Measurements from ENCODE around the gene TMEM9B.
"Not testable (repeated sequence)": the region's sequence is repeated elsewhere in the genome, so short reads cannot be mapped to it uniquely, and the experiment has no call there.

TMEM9B gene

GRCh38 chr11:8973121-8973520, 8.9 kb upstream of the TMEM9B start:
- no peak for DNase-seq (ENCODE audit: low read depth)

- no peak for DNase-seq (ENCODE audit: low read depth)
Measured at GRCh38 chr11:8971924-8972316, 7.7 kb upstream of the TMEM9B start.

GRCh38 chr11:8971196-8971923, 7.1 kb upstream of the TMEM9B start:
- no peak for DNase-seq (ENCODE audit: low read depth)

GRCh38 chr11:8967184-8967583, 2.9 kb upstream of the TMEM9B start:
- no peak for DNase-seq (ENCODE audit: low read depth)

- DNase-seq (ENCODE audit: low read depth), result peak; percentile 61
Measured at GRCh38 chr11:8963569-8964323, 496 bp downstream of the TMEM9B start.

GRCh38 chr11:8962841-8963240, 1.4 kb downstream of the TMEM9B start:
- no peak for DNase-seq (ENCODE audit: low read depth)

GRCh38 chr11:8961401-8961800, 2.8 kb downstream of the TMEM9B start:
- no peak for DNase-seq (ENCODE audit: low read depth)

- DNase-seq (ENCODE audit: low read depth), result no peak
Measured at GRCh38 chr11:8959546-8960166, 4.6 kb downstream of the TMEM9B start.

- DNase-seq (ENCODE audit: low read depth), result no peak
Measured at GRCh38 chr11:8956860-8957259, 7.4 kb downstream of the TMEM9B start.

- DNase-seq (ENCODE audit: low read depth), result no peak
Measured at GRCh38 chr11:8948886-8949285, 15.4 kb downstream of the TMEM9B start.

- DNase-seq (ENCODE audit: low read depth), result no peak
Measured at GRCh38 chr11:8947230-8947943, 16.9 kb downstream of the TMEM9B start.

- no peak for DNase-seq (ENCODE audit: low read depth)
Measured at GRCh38 chr11:8942518-8943066, 21.6 kb downstream of the TMEM9B start, which contains the start of gene ASCL3. ASCL3 (minus strand) TSS chr11:8943016; CDS start chr11:8938161, 4,855 bp downstream.

- DNase-seq (ENCODE audit: low read depth), result no peak
Measured at GRCh38 chr11:8941341-8942103, 22.7 kb downstream of the TMEM9B start.

GRCh38 chr11:8937659-8938058, 26.6 kb downstream of the TMEM9B start:
- DNase-seq (ENCODE audit: low read depth), result no peak

GRCh38 chr11:8937159-8937558, 27.1 kb downstream of the TMEM9B start:
- DNase-seq (ENCODE audit: low read depth), result no peak

GRCh38 chr11:8935789-8936188, 28.5 kb downstream of the TMEM9B start:
- not testable (repeated sequence) for DNase-seq (ENCODE audit: low read depth)

- DNase-seq (ENCODE audit: low read depth), result no peak
Measured at GRCh38 chr11:8934742-8935488, 29.3 kb downstream of the TMEM9B start.

- no peak for DNase-seq (ENCODE audit: low read depth)
Measured at GRCh38 chr11:8933931-8934330, 30.3 kb downstream of the TMEM9B start.

GRCh38 chr11:8932564-8933180, 31.6 kb downstream of the TMEM9B start, which contains the start of gene C11orf16:
C11orf16 (minus strand) TSS chr11:8932947; CDS start chr11:8932308, 639 bp downstream.
- no peak for DNase-seq (ENCODE audit: low read depth)
